ENCODE results near the gene MMP24.
"Not testable (repeated sequence)": the region's sequence is repeated elsewhere in the genome, so short reads cannot be mapped to it uniquely, and the experiment has no call there.

The MMP24 gene

DNA sequence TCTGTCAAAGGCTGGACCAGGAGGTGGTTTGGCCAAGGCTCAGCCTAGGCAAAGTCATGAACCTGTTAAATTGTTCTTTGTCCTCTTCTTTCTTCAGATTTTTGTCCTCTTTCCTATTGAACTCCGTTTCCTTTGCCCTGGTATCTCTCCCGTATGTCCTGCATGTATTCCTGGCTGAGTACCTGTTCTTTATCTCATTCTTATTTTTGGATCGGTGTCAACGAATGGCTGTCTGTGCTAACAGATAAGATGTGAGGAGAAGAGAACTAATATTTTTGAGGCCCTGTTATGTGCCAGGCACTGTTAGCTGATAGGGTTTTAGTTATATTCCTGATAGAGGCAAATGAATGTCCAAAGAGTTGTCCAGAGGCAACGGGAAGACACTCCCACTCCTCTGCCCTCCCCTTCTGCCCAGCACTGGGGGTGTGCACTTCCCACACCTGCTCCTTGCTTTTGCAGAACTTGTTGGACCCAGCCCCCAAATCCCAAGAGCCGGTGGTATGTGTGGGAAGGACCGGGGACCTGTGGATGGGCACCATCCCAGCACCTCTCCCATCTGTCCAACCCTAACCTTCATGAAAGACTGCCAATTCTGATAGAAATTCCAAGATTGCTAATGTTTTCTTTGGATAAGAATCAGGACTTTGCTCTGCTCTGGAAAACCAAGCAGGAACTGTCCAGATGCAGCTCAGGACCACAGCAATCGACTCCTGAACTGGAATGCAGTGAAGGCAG lies 30.9 kb downstream of the MMP24 start:
- DNase-seq (ENCODE audit: low read depth in 2 of 2), result no peak

DNA sequence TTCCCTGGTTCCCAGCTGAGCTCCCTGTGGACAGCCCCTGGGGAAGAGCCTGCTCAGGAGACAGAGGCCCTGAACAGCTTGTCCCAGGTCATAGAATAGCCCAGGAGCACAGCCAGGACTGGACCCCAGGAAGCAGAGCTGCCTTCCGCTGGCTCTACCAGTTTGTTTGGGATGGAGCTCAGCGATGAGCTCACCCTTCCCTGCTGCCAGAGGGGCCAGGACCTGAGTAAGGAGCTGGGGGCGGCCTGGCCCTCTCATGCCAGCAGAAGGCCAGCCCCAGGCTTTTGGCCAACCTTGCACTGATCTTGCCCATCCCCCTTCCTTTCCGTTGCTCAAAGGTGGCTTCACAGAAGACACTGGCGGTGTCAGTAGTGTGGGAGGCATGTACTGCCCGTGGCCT lies 33.9 kb downstream of the MMP24 start:
- no peak for DNase-seq (ENCODE audit: low read depth in 2 of 2)

DNA sequence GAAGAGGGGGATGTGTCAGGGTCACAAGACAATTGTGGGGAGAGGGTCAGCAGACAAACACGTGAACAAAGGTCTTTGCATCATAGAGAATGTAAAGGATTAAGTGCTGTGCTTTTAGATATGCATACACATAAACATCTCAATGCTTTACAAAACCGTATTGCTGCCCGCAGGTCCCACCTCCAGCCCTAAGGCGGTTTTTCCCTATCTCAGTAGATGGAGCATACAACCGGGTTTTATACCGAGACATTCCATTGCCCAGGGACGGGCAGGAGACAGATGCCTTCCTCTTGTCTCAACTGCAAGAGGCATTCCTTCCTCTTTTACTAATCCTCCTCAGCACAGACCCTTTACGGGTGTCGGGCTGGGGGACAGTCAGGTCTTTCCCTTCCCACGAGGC lies 35.8 kb downstream of the MMP24 start:
- not testable (repeated sequence) for DNase-seq (ENCODE audit: low read depth in 2 of 2)

DNA sequence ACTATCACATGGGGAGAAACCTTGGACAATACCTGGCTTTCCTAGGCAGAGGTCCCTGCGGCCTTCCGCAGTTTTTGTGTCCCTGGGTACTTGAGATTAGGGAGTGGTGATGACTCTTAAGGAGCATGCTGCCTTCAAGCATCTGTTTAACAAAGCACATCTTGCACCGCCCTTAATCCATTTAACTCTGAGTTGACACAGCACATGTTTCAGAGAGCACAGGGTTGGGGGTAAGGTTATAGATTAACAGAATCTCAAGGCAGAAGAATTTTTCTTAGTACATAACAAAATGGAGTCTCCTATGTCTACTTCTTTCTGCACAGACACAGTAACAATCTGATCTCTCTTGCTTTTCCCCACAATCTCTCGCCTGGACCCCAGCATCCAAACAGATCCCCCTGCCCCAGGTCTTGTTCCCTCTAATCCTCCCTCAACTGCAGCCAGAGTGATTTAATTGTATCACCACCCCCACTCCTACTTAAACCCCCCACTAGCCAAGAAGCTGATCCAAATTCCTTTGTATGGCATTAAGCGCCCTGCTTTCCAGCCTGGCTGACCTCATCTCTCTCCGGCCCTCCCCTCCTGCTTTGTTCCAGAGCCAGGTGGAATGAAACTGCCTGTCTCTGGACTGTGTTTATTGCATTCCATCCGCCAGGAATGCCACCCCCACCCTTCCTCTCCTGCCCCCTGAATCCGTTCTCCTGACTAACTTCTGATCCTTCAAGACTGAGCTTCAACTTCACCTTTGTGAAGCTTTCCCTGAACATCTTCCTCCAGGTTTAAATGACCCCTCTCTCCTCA lies 36.4 kb downstream of the MMP24 start:
- DNase-seq (ENCODE audit: low read depth in 2 of 2), result not testable (repeated sequence)

DNA sequence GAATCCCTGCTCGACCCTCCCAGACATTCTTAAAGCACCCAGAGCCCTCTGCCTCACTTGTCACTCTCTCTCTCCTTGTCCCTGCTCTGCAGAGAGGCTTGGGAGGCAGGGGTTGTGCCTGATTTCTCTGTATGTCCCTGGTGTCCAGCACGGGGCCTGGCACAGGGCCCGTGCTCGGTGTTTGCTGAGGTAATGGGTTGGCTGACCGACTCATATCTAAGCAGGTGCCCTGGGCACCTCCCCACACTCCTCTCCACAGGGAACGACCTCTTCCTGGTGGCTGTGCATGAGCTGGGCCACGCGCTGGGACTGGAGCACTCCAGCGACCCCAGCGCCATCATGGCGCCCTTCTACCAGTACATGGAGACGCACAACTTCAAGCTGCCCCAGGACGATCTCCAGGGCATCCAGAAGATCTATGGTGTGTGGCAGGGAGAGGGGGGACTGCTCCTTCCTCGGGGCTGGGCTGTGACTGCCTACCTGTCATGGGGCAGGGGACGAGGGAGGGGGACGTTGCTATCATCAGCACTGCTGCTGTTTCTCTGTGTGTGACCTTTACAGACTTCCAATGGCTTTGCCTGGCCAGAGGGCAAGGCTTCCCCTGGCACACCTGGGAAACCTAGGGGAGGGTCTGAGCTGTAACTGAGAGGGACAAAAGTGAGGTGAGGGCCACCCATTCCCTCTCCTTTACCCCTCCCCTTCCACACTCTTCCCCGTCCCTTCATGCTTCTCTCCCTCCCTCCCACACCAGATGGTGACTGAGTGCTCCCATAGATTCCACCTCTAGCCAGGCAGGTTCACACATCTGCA lies 37.2 kb downstream of the MMP24 start:
- DNase-seq (ENCODE audit: low read depth in 2 of 2), result no peak

- DNase-seq (ENCODE audit: low read depth in 2 of 2), result no peak
Measured at GRCh38 chr20:35264755-35265154, 38.3 kb downstream of the MMP24 start.

DNA sequence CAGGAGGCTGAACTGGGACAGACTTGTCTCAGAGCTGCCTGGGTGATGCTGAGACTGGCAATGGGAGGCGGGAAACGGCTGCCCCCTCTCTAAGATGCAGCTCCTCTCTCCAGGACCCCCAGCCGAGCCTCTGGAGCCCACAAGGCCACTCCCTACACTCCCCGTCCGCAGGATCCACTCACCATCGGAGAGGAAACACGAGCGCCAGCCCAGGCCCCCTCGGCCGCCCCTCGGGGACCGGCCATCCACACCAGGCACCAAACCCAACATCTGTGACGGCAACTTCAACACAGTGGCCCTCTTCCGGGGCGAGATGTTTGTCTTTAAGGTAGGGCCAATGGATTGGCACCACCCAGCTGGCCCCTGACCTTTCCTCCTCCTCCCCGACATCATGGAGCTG lies 40.6 kb downstream of the MMP24 start:
- no peak for DNase-seq (ENCODE audit: low read depth in 2 of 2)

- DNase-seq (ENCODE audit: low read depth in 2 of 2), result no peak
Measured at GRCh38 chr20:35269055-35269781, 42.7 kb downstream of the MMP24 start.

DNA sequence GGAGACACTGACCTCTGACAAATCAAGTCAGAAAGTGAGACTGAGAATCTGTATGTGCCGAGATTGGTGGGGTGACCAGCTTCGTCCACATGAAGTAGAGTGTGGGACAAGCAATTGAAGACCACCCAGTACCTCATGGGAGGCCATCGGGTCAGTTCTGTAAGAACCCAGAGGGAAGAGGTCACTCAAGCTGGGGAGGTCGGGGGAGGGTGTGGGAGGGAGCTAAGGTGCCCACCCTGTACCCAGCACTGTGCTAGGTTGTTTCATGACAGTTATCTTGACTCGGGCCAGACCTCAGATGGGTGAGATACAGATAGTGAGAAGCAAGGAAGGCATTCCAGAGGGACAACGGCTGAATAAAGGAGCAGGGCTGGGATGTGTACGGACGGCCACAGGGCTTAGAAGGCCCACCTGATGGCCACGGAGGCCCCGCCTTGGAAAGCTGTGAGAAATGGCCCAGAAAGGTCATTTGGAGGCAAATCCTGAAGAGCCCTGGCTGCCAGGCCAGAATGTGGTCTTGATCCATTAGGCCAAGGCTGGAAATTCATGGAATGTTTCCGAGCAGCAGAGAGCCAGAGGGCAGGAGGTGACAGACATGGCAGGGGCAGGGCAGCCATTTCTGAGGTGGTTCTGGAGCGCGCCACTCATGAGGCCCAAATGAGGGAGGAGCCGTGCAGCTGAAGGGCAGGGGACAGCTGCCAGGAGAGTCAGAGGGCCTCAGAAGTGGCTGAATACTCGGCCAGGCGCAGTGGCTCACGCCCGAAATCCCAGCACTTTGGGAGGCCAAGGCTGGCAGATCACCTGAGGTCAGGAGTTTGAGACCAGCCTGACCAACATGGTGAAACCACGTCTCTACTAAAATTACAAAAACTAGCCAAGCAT lies 43.8 kb downstream of the MMP24 start:
- DNase-seq (ENCODE audit: low read depth in 2 of 2), result no peak

DNA sequence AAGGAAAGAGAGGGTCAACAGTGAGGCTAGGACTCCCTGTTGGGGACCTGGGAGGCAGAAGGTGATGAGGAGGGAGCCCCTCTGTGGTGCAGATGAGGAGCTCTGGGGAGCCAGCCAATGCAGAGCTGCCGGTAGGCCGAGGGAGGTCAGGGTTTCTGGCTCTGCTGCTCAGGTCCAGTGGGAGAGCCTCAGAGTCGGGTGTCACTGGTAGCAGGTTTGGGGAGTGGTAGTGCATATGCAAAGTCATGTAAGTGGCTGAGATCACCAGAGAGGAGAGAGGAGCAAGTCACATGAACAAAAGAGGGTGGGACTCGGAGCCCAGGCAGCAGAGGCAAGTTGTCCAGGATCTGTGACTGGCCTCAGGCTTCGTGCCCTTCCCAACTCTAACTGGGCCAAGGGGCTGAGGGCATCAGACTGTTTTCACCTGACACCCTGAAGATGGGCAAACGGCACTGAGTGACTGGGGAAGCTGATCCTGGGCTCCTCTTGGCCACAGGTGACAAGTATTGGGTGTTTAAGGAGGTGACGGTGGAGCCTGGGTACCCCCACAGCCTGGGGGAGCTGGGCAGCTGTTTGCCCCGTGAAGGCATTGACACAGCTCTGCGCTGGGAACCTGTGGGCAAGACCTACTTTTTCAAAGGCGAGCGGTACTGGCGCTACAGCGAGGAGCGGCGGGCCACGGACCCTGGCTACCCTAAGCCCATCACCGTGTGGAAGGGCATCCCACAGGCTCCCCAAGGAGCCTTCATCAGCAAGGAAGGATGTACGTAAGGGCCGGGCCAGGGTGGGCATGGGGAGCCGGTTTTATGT lies 44.8 kb downstream of the MMP24 start:
- no peak for DNase-seq (ENCODE audit: low read depth in 2 of 2)

GRCh38 chr20:35271904-35272303 lies 45.4 kb downstream of the MMP24 start:
- no peak for DNase-seq (ENCODE audit: low read depth in 2 of 2)

- DNase-seq (ENCODE audit: low read depth in 2 of 2), result no peak
Measured at GRCh38 chr20:35273449-35274171, 47.1 kb downstream of the MMP24 start.

- no peak for DNase-seq (ENCODE audit: low read depth in 2 of 2)
Measured at GRCh38 chr20:35274172-35275092, 47.9 kb downstream of the MMP24 start.

DNA sequence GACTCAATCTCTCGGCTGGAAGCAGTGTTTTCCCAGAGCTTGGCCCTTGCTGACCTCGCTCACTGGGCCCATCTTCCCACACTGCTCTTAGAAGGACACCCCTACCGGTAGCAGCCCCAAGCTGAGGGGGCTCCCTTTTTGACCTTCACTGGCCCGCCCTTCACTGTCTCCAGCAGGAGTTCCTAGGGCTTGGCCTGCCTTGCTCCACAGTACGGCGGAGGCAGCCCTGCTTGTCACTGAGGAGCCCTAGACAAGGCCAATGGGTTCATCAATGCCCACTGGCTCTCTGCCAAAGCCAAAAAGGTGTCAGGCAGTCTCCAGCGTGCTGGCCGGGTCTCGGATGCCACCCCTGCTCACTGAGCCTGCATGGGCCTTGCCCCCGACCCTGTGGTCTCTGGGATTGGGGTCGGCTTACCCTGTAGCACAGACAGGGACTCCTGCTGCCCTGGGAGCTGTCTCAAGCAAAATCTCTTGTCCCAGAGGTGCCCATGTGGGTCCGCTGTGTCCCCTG lies 49.3 kb downstream of the MMP24 start:
- no peak for DNase-seq (ENCODE audit: low read depth in 2 of 2)

DNA sequence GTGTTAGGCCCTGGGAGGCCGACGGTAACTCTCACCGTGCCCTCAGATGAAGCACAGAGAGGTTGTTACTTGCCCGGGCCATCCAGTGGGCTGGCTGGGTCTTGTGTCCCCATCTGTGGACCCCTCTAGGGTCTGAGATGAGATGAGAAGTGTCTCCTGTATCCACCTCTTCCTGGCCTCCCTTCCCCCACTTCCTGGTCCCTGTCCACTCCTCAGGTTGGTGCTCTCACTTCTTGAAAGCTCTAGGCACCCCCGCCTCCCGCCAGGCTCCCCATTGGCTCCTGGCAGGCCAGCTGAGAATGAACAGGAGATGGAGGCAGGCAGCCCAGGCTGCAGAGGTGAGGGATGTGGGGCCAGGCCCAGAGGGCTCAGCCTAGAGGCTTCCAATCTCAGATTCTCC lies 49.9 kb downstream of the MMP24 start:
- DNase-seq (ENCODE audit: low read depth in 2 of 2), result no peak

- DNase-seq (ENCODE audit: low read depth in 2 of 2), result no peak
Measured at GRCh38 chr20:35277127-35277526, 50.6 kb downstream of the MMP24 start.

- DNase-seq (ENCODE audit: low read depth in 2 of 2), result peak; percentile 75 to 76
Measured at GRCh38 chr20:35277531-35278395, 51.3 kb downstream of the MMP24 start, which contains the start of gene MMP24OS. Gene MMP24OS, minus strand, starts transcription at chr20:35278122. Its CDS starts 193 bp downstream, at chr20:35277929.

Data from stimulated activated CD8-positive, alpha-beta memory T cell treated with anti-CD3 and anti-CD28 coated beads, Interleukin-15, amount 100 ng/mL, for 4 hours (primary cell).